HT-29 (cell line): Measurements from ENCODE around the gene CNNM3. TPM values are rescaled to one million over a fixed set of nuclear protein-coding genes. Genes with fewer than 3 reads are reported as not detected.
"Not testable (repeated sequence)": the region's sequence is repeated elsewhere in the genome, so short reads cannot be mapped to it uniquely, and the experiment has no call there.

Source experiments
- DNase-seq: peaks from one replicate; pipeline ENCODE4 v3.0.0-alpha.2; 2015; ENCODE audit warnings: low spot score
- total RNA-seq: library from RNA; depleted of rRNA; stranded (reverse); fragments of >200 nt; shearing (Covaris generic); gene quantifications from 2 replicates; pipeline ENCODE4 v1.2.3, GENCODE V29; 2014

Gene CNNM3
- total RNA-seq, 1 experiment from 2014 or later = 21.2 TPM

DNA sequence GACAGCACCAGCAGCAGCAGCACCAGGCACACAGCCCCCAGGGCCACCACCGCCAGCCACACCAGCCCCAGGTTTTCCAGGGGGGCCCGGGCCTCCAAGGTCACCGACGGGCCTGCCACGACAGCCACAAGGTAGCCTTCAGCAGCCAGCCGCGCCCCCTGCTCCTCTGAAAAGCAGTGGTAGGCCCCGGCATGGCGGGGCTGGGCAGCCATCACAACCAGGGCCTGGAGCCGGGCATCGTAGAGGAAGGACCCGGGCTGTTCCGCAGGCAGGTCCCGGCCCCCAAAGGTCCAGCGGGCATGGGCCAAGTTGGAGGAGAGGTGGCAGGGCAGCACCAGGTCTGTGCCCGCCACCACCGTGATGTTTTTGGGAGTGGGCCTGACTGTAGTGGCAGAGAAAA lies 45.0 kb downstream of the CNNM3 start:
- DNase-seq = no peak

DNA sequence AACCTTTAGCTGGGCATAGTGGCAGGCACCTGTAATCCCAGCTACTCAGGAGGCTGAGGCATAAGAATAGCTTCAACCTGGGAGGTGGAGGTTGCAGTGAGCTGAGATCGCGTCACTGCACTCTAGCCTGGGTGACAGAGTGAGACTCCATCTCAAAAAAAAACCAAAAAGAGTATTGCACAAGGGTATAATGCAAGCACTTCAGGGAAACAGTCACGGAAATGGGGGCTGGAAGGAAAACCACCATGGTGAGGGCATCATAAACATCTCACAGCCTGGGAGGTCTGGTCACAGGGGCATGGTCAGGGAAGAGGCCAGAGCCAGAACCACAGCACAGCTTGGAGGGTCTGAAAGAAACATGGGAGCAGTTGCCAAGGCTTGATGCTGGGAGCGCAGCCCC lies 47.0 kb downstream of the CNNM3 start:
- DNase-seq = not testable (repeated sequence)

DNA sequence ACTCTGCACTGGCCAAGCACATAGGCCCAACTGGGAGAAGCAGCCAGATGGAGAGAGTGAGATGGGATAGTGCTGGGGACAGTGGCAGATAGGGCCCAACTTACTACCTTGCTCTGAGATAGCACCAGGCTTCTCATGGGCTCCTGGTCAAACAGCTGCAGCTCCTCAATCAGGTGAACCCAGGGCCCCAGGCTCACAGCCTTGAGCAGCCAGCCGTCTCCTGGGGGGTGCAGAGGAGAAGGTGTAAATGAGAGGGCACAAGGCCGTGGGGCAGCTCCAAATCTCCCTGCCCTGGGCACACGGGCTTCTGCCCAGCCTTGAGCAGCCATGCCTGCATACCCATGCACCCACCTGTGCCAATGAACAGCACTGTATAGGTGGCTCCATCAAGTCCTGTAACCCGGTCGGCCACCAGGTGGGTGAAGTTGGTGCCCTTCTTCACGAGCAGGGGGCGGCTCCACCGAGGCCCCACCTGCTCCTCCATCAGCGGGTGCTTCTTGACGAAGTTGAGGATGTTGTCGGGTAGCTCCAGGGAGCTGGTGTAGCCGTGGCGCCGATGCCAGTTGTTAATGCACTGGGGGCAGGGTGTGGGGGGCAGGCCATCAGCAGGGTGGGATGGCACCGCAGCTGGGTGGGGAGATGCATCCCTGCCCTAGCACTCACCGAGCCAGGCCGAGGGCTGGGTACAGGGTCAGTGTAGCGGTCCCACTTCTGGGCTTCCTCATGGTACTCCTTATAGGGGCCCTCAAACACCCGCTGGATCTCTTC lies 47.7 kb downstream of the CNNM3 start:
- DNase-seq = no peak

DNA sequence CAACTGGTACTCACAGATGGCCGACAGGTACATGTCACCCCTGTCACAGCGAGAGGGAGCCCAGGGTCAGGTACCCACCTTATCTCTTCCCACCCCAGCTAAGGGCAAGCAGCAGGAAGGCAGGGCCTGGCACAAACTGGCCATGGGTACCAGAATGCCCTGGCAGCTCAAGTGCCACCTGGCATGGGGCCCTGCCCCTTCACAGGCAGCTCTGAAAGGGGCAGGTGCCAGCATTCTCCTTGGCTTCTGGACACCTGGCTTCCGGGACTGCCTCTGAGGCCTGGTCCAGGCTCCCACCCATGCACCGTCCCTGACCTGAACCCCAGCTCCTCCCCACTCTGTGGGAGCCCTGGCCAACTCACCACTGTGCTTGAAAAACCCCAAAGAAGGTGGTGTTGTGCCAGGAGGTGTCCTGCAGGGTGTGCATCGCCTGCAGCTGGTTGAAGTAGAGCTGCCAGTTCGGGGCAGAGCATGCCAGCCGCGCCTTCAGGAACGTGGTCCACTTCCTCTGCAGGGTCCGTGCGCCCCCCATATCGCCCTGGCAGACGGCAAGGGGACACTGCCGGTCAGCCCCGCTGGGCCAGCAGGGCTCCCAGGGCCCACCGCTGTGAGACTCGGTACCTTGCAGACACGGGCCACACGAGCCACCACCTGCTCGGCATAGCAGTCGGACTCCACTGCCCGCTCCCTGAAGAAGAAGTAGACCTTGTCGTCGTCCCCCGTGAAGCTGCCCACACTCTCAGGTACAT lies 48.4 kb downstream of the CNNM3 start:
- no peak for DNase-seq

DNA sequence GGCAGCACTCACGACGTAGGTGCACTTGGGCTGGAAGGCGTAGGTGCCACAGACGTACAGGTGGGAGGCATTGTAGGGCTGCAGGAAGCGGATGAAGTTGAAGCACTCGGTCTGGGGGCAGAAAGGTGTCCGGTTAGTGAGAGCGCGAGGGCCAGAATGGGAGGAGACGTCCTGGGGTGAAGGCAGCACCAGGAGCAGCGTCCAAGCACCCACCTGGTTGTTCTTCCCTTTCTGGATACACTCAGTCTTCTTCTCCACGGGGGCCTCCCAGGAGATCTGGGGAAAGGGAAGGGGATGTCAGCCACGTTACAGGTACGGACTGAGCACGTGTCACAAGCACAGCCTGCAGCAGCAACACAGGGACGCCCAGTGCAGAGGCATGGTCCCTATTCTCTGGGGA lies 49.6 kb downstream of the CNNM3 start:
- no peak for DNase-seq

DNA sequence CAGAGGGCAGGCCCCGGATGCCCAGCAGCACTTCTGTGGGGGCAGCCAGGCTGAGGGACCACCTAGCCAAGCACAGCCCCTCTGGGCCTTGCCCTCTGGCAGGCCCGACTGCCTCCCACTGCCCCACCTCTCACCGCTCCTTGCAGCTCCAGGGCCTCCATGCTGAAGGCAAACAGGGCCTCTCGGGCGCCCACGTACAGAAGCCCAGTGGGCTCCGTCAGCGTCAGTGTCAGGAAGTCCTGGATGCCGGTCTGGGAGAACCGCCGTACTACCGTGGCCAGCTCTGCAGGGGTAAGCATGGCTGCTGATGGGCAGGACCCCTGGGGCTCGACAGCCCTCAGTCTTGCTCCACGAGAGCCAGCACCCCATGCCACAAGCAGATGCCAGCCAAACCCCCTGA lies 50.1 kb downstream of the CNNM3 start:
- DNase-seq = no peak

DNA sequence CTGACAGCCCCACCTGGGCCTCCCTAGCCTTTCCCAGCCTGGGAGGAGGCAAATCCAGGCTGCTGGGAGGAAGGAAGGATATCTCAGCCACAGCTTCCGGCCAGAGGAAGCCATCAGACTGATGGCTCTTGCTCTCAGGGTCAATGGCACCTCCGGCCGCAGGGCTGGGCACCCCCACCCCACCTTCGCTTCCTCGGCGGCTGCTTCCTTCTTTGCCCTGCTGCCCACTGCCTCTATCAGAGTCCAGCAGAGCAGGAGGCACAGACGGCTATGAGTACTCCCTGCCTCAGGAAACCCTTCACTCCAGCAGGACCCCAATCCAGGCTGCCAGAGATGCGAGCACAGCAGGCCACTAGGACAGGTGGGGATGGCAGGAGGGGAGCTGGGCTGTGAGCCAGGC lies 50.5 kb downstream of the CNNM3 start:
- no peak for DNase-seq

DNA sequence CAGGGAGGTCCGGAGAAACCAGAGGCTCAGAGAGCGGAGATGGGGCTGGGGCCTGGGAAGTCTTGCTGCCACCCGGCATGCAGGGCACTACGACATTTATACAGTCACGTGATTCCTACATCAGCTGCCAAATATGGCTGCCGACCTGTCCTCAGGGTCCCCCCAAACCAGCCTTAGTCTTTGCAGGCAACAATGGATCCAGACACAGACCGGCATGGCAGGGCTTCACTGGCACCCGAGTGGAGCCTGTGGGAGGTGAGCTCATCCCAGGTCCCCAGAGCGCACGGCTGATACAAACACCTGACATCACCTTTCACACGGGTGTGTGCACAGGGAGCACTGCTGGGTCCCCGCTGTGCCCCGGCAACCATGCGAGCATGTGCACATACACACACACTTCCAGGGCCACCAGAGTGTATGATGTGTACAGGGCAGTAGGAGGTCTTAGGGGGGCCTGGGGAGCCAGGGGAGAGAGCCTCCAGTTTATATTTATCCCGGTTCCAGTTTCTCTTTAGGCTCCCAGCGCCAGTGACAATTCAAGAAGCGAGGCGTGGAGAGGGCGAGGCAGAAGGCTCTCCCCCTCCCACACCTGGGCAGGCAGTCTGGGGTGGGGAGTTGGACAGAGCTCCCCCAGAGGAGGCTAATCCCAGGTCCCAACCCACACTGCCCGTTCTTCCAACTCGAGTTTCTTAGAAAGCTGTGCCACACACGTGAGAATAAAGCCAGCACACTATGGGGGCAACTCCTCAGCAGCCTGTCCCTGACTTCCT lies 51.1 kb downstream of the CNNM3 start:
- no peak for DNase-seq

DNA sequence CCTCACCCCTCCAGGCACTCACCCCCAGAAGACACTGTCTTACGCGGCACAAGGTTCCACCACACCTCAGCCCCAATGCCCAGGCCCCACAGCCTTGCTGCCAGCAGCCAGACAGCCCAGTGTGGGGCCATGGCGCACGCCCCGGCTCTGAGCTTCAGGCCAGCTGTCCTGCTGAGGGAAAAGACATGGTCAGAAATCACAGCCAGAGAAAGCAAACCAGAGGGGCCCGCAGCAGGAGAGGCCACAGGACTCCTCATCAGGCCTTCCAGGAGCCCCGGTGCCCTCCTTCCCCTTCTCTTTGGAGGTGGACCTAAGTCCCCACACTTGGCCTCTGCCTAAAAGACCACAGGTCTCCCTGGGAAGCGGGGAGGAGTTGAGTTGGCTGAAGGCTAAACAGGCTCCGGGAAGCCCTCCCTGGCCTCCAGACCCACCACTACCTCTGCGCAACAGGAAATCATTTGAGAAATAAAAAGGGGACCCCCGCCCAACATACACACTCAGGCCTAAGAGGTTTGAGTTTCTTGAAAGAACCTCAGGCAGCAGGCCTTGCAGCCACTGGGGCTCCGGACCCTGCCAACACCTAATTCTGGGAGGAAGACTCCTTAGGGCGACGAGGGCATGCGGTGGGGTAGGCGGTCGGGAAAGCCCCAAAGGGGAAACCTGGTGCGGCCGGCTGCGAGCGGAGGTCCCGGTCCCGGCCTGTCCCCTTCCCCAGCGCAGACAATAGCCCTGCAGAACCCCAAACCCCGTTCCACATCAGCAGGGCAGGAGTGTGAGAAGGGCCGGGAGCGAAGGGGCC lies 51.9 kb downstream of the CNNM3 start:
- no peak for DNase-seq

DNA sequence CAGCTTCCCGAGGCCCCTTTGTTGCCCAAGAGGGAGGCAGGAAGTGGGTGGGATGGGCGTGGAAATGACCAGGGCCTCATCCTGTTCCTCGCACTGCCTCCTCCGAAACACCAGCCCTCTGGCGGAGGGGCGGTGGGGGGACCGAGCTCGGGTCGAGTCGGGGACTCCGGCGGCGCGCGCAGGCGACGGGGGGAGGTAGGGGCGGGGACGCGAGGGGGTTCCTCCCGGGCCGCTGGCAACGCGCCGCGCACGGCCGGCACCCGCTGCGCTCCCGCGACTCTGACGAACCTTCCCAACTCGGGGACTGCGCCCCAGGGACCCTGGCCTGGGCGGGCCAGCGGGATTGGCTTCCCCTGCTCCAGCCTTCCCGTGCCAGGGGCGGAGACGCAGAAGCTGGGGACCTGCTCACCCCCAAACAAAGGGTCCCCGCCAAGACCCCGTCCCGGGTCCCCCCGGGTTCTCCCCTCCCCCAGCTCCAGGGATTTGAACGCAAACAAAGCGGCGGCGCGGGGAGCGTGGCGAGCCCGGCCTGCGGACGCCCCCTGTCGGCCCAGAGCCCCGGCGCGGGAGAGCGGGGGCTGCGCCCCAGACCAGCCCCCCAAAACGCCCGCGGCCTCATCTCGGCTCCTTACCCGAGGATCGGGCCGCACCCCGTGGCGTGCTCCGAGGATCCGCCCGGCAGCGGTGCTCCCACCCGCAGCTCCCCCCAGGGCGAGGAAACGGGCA lies 52.6 kb downstream of the CNNM3 start:
- DNase-seq = peak; percentile 47

DNA sequence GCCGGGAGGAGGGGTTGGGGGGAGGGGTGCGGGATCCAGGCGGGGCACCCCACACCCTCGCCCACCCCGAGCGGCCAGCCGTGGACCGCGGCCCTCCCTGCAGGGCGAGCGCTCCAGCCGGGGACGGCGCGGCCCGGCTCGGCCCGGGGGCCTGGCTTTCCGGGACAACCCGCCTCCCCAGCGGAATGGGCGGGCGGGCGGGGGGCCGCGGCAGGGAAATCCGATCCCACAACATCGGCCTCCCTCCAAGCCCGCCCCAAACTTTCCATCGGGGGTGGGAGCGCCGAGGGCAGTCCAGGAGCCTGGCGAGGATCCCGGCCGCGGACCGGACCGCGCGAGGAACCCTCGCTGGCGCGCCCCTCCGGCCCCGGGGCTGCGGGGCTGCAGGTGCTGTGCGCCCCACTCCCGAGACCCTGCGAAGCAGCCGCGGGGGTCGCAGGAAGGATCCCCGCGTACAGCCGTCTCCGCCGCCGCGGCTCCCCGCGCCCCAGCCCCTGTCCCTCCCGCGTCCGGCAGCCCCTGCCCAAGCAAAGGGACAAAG lies 53.3 kb downstream of the CNNM3 start:
- peak; percentile 12 for DNase-seq

DNA sequence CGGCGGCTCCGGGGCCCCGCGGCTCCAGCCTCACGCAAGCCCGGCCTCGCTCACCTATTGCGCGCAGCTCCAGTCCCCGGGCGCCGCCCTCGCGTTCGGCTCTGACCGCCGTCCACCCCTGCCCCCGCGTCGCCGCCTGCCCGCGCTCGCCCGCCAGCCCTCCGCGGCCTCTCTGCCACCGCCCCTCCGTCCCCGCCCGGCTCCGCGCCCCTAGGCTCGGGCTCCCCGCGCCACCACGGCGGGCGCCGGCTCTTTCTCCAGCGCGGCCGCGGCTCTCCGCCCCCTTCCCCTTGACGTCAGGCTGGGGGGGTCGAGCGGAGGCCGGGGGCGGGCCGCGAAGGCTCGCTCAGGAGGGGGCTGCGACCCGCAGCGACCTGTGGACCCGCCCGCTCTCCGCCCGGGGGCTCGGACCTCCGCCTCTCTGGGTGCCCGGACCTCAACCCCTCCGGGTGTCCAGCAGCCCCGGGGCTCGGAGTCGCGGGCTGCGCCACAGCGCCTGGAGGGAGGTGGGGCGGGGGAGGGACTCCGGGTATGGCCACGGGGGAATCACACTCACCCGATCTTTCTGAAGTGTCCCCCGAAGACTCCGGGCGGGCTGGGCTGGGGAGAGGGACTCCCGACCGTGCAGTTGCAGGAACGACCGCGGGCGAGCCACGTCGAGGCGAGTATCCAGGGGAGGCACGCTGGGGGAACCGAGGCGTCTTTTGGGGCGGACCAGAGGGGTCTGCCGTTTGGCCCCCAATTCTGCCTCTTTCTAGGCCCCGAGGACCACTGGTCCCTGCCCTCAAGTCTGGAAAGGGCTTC lies 54.0 kb downstream of the CNNM3 start, which contains the start of gene SEMA4C:
Gene SEMA4C (minus strand): TSS at position 259 of the 804 bp plus-strand sequence. CDS start 2,194 bp downstream, outside the sequence.
- DNase-seq = no peak

DNA sequence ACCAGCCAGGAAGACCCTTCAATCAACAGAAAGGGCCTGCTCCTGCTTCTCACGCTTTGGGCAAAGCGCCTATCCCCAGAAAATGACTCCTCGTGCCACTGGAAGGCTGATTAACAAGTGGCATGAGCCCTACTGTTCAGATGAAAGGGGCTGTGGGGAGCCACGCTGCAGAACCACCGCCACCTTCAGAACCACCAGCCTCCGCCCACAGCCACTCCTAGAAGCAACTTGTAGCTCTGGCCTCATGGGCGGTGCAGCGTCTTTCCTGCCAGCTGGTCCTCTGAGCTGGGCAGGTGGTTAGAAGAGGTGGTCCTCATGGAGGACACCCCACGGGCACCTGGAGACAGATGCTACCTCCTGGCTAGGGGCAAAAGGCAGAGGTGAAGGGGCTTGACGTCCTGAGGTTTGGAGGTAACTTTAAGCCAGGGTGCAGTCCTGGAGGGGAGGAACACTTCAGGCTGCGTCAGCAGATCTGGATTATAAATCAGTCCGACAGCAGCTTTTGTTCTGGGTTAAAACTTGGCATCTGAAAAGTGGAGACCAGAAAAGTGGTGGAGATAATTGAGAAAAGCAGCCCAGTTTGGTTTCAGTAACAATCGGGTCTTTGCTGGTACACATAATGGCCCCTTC lies 54.7 kb downstream of the CNNM3 start:
- DNase-seq = peak; percentile 29

DNA sequence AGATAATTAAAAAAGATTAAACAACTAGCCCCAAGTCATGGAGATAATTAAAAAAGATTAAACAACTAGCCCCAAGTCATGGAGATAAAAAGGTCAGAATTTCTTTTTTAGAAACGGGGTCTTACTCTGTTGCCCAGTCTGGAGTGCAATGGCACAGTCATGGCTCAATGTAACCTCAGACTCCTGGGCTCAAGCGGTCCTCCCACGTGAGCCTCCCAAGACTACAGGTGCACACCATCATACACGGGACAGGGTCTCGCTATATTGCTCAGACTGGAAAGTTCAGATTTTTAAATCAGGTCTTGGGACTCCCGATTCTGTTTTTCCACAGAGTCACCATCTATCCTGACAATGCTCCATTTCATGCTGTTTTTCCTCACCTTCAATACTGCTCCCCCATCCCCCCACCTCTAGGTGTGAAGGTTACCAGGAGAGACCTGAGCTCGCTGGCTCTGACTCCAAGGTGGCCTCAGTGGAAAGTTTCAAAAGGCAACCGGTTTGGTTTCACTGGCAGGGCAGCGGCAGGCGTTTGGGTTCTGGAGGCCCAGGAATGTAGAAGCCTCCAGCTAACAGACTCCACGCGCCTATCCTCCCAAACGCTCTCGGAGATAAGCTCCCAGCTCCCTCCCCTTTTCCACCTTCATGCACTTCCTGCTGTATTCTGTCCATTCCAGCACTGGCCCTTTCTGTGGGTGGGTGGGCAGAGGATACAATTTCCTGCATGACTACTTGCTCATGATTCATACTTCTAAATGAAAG lies 56.7 kb downstream of the CNNM3 start:
- no peak for DNase-seq

DNA sequence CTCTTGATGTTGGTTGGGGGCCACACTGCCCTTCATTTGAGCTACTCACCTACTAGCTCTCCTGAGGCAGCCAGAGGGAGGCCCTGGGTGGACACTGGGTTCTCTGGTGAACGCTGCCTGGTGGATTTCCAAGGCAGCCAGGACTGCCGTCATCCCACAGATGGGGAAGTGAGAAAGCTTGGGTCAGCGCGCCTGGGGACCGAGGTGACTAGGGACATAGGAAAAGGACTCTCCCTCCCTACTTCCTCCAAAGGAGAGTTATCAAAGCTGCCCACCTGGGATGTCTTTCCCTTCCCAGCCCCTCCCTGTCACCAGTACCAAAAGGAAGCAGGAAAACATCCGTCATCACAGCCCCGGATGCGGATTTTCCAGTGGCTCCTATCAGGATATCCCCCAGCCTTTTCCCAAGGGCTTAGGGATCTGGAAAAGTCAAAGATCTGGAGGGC lies 57.6 kb downstream of the CNNM3 start:
- no peak for DNase-seq

DNA sequence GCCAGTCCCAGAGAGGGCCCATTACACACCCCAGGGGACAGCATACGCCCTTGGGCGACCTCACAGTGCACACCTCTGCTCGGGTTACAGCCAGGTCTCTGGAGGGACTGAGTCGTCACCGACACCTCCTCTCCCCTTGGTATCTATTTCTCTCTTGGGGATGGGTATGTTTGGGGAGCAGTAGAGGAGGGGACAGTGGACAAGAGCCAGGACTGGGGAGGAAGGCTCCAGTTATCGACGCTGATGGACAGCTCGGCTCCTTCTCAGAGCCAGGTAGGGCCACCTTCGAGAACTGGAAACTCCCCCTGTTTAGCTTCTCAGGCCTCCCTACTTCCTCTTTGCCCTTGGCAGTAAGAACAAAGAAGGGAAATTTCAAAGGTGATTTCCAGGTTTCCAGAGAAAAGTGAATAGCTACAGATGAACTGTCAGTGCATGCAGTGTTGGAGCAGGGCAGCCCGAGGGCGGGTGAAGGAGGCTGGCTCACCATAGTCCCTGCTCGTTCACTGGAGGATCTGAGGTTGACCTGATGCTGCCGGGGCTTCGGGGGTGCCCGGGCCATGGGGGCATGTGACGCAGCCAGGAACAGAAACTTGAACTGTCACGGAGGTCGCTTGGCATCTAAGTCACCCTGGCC lies 58.2 kb downstream of the CNNM3 start:
- DNase-seq = no peak

DNA sequence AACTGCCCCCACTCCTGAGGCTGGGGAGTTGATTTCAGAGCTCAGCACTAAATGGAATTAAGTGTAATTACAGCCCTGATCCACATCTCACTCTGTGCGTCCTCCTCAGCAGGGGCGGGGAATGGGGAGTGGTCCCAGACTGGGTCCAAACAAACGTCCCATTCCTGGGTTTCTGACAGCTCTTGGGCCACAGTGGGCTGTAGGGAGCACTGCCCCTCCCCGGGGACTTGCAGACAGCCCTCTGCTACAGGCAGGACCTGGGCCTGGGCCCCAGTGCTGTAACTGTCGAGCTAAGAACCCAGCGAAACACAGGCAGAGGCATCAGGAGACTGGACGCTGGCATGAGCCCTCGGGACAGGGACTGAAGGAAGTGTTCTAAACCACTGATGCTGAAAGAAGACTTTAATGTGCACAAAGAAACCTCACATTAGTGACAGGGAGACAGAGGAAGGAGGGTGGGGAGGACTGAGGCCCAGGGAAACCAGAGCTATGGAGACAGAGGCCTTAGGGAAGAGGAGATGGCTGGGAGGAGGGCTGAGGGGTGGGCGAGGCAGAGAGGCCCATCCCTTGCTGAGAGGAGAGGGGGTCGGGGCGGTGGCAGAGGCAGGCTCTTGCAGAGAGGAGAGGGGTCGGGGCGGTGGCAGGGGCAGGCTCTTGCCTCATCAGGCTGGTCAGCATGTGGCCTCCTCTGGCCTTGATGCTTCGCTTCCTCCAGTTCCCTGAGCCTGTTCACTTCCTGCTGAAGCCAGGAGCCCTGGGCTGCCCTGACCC lies 59.6 kb downstream of the CNNM3 start:
- DNase-seq = no peak
